PFSK-1 (cell line): ENCODE measurements around the gene MYBPC1.

ENCODE experiments used
- FOXP2 ChIP-seq: optimal IDR thresholded peaks from 2 replicates; pipeline ENCODE3; 2011; ENCODE audit warnings: borderline replicate concordance, control low read depth, inconsistent platforms; ENCODE audit not compliant: insufficient read depth; ENCODE audit errors: extremely low read length, extremely low read depth
- POLR2AphosphoS5 ChIP-seq: IDR thresholded peaks from 2 replicates; pipeline ENCODE4 v1.6.1; 2012; ENCODE audit warnings: low read depth, mild to moderate bottlenecking, control low read depth, low read length, moderate library complexity
- REST ChIP-seq, 2 experiments: IDR thresholded peaks; 2 replicates each; pipeline versions ENCODE4 v1.6.1 to v1.8.0; 2011 to 2012; ENCODE audit warnings: low read depth in 2 of 2, low read length in 2 of 2, control low read depth in 1 of 2, inconsistent platforms in 1 of 2, mild to moderate bottlenecking in 1 of 2, moderate library complexity in 1 of 2; ENCODE audit not compliant: insufficient read depth in 1 of 2
- SIN3A ChIP-seq: IDR thresholded peaks from 2 replicates; pipeline ENCODE4 v1.6.1; 2012; ENCODE audit warnings: mild to moderate bottlenecking, low read length, moderate library complexity, borderline replicate concordance; ENCODE audit not compliant: insufficient read depth
- TAF1 ChIP-seq: IDR thresholded peaks from 2 replicates; pipeline ENCODE4 v1.6.1; 2012; ENCODE audit warnings: low read length, control low read depth, borderline replicate concordance; ENCODE audit not compliant: insufficient read depth

GRCh38 chr12:101706403-101706802 lies 111.6 kb downstream of the MYBPC1 start:
- TF ChIP-seq TAF1 (no peak), SIN3A (no peak), POLR2AphosphoS5 (no peak), FOXP2 (no peak), REST (IDR thresholded peaks at IDR 0.05; ENCODE audit: insufficient read depth in 1 of 2, low read depth in 2 of 2, low read length in 2 of 2) (no peak)
